ENCODE data around the gene PDE8B.

- no peak for TF ChIP-seq CTCF (conservative IDR thresholded peaks at IDR 0.05)
- no peak for TF ChIP-seq EZH2 (IDR thresholded peaks at IDR 0.05; ENCODE audit: low read depth)
Measured at GRCh38 chr5:77258652-77259051, 48.2 kb downstream of the PDE8B start.
